DMS114 treated with DMSO at 0.1 percent for 48 hours (cell line): ENCODE measurements around the gene RBM10.

Experiments used
- DNase-seq: peaks from one replicate; lab custom pipeline; 2025; ENCODE audit not compliant: unreplicated experiment; lab: John Stamatoyannopoulos, UW

RBM10 gene

GRCh38 chrX:47232803-47233332 lies 87.8 kb downstream of the RBM10 start, which contains the start of gene USP11:
Gene USP11, plus strand, starts transcription at chrX:47233009. Its CDS starts 35 bp downstream, at chrX:47233044.
- DNase-seq: peak; percentile 31

- peak; percentile 91 for DNase-seq
Observed at GRCh38 chrX:47233333-47234113, 88.5 kb downstream of the RBM10 start.

GRCh38 chrX:47234583-47234982 lies 89.6 kb downstream of the RBM10 start:
- no peak for DNase-seq

- DNase-seq: no peak
Observed at GRCh38 chrX:47235691-47236103, 90.7 kb downstream of the RBM10 start.
